ENCODE data around the gene FGD4. TPM values are rescaled to one million over a fixed set of nuclear protein-coding genes. Genes with fewer than 3 reads are reported as not detected.

Gene FGD4
- total and polyA plus RNA-seq, 9 of the 15 experiments (the other 6 are each of a cell fraction or from before 2014, with no cell fraction given): 0.05 to 0.51 (median 0.27) TPM

GRCh38 chr12:32407795-32408194 is 8.4 kb downstream of the FGD4 start:
- no peak overlapping the region for H3K4me2 ChIP-seq (ENCODE audit: insufficient read depth, low read length)
- no peaks in the 10 kb centered on the region for H3K36me3 ChIP-seq (ENCODE audit: control insufficient read depth, insufficient read depth, low read length)
- BruUV-seq (replicated peaks): no TSS peak
- ATAC-seq (no peak), FAIRE-seq (no peak), DNase-seq (ENCODE audit: extremely low read depth in 1 of 4, low spot score in 3 of 4) (no peak)
- no peak overlapping the region for H3K4me3 ChIP-seq
- in situ Hi-C loops (cut with MboI) (no loop called here), intact Hi-C loops (cut with micrococcal nuclease) (no loop called here)
- CTCF ChIA-PET (ENCODE audit: low intra/inter-chr PET ratio): interaction anchor here (0.6 kb wide), 2 partner anchors 8 to 23 kb away, joined by 3 read pairs; no protein-coding TSS in a partner anchor
- no peaks in the 10 kb centered on the region for H3K9me3 ChIP-seq (replicated peaks; ENCODE audit: control insufficient read depth, insufficient read depth, low read depth, low read length)
- no peaks in the 10 kb centered on the region for H3K79me2 ChIP-seq (ENCODE audit: control insufficient read depth, insufficient read depth, low read length)
- WGBS (ENCODE audit: insufficient coverage, low coverage, missing lambda C conversion rate): 32% methylated on average over 3 of the region's 3 CpGs
- no peaks in the 10 kb centered on the region for H3K4me1 ChIP-seq (replicated peaks in 1 of 2; ENCODE audit: control insufficient read depth in 2 of 2, insufficient read depth in 2 of 2, low read length in 2 of 2)
- H3K27ac ChIP-seq (ENCODE audit: extremely low read depth, low read depth, low read length): no peak overlapping the region
- no peak overlapping the region for H2AFZ ChIP-seq (ENCODE audit: low read depth, low read length)
- POLR2A ChIA-PET: interaction anchor here (1.7 kb wide), 1 partner anchor 8 kb away, joined by 4 read pairs; the partner anchor contains the start of gene FGD4
- 0 out of 2 replicates have a peak, but pooled peaks cover 6% of the 10 kb centered on the region for H4K20me1 ChIP-seq (replicated peaks; ENCODE audit: control insufficient read depth, insufficient read depth, low read length)
- peaks cover 18 to 38% of the 10 kb centered on the region in 2 experiments; a peak in 4 of 5 replicates for H3K27me3 ChIP-seq (ENCODE audit: control insufficient read depth in 2 of 2, insufficient read depth in 2 of 2, low read length in 2 of 2)
- no peak overlapping the region for H3K9ac ChIP-seq (ENCODE audit: insufficient read depth in 1 of 2, low read depth in 2 of 2, low read length in 2 of 2)
- H3K9me1 ChIP-seq (ENCODE audit: control insufficient read depth, insufficient read depth, low read length): no peaks in the 10 kb centered on the region
- TF ChIP-seq, protein P1, sequence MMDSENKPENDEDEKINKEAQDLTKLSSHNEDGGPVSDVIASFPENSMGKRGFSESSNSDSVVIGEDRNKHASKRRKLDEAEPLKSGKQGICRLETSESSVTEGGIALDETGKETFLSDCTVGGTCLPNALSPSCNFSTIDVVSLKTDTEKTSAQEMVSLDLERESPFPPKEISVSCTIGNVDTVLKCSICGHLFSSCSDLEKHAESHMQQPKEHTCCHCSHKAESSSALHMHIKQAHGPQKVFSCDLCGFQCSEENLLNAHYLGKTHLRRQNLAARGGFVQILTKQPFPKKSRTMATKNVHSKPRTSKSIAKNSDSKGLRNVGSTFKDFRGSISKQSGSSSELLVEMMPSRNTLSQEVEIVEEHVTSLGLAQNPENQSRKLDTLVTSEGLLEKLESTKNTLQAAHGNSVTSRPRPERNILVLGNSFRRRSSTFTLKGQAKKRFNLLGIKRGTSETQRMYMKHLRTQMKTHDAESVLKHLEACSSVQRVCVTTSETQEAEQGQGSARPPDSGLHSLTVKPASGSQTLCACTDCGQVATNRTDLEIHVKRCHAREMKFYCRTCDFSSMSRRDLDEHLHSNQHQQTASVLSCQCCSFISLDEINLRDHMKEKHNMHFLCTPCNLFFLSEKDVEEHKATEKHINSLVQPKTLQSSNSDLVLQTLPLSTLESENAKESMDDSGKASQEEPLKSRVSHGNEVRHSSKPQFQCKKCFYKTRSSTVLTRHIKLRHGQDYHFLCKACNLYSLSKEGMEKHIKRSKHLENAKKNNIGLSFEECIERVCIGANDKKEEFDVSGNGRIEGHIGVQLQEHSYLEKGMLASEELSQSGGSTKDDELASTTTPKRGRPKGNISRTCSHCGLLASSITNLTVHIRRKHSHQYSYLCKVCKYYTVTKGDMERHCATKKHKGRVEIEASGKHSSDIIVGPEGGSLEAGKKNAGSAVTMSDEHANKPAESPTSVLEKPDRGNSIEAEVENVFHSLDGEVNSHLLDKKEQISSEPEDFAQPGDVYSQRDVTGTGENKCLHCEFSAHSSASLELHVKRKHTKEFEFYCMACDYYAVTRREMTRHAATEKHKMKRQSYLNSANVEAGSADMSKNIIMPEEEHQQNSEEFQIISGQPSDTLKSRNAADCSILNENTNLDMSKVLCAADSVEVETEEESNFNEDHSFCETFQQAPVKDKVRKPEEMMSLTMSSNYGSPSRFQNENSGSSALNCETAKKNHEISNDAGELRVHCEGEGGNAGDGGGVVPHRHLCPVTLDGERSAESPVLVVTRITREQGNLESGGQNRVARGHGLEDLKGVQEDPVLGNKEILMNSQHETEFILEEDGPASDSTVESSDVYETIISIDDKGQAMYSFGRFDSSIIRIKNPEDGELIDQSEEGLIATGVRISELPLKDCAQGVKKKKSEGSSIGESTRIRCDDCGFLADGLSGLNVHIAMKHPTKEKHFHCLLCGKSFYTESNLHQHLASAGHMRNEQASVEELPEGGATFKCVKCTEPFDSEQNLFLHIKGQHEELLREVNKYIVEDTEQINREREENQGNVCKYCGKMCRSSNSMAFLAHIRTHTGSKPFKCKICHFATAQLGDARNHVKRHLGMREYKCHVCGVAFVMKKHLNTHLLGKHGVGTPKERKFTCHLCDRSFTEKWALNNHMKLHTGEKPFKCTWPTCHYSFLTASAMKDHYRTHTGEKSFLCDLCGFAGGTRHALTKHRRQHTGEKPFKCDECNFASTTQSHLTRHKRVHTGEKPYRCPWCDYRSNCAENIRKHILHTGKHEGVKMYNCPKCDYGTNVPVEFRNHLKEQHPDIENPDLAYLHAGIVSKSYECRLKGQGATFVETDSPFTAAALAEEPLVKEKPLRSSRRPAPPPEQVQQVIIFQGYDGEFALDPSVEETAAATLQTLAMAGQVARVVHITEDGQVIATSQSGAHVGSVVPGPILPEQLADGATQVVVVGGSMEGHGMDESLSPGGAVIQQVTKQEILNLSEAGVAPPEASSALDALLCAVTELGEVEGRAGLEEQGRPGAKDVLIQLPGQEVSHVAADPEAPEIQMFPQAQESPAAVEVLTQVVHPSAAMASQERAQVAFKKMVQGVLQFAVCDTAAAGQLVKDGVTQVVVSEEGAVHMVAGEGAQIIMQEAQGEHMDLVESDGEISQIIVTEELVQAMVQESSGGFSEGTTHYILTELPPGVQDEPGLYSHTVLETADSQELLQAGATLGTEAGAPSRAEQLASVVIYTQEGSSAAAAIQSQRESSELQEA (IDR thresholded peaks at IDR 0.05; ENCODE audit: low read depth): no peak
- TF ChIP-seq HCFC1 (IDR thresholded peaks at IDR 0.05; ENCODE audit: low read depth, low read length): no peak
- TF ChIP-seq JUND (IDR thresholded peaks at IDR 0.05; ENCODE audit: borderline replicate concordance, low read depth, low read length): no peak
- TF ChIP-seq JUND (tag; IDR thresholded peaks at IDR 0.05; ENCODE audit: borderline replicate concordance, low read depth, low read length): no peak
- no peak for TF ChIP-seq RNF2 (IDR thresholded peaks at IDR 0.05)
- TF ChIP-seq ETV6 (IDR thresholded peaks at IDR 0.05; ENCODE audit: borderline replicate concordance in 1 of 2, low read depth in 2 of 2, low read length in 1 of 2): no peak
- no peak for TF ChIP-seq ETV6 (CRISPR knock-in tag; IDR thresholded peaks at IDR 0.05; ENCODE audit: borderline replicate concordance)
- no peak for TF ChIP-seq NCOA1 (IDR thresholded peaks at IDR 0.05; ENCODE audit: low read depth)
- no peak for TF ChIP-seq MCM5 (IDR thresholded peaks at IDR 0.05; ENCODE audit: low read depth)
- TF ChIP-seq, protein P2, sequence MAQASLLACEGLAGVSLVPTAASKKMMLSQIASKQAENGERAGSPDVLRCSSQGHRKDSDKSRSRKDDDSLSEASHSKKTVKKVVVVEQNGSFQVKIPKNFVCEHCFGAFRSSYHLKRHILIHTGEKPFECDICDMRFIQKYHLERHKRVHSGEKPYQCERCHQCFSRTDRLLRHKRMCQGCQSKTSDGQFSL (CRISPR knock-in tag; IDR thresholded peaks at IDR 0.05): no peak
- TF ChIP-seq, protein P2 (tag; IDR thresholded peaks at IDR 0.05): no peak
- no peak for TF ChIP-seq BACH1 (tag; IDR thresholded peaks at IDR 0.05)
- TF ChIP-seq NFATC3 (IDR thresholded peaks at IDR 0.05): no peak
- TF ChIP-seq ZEB2 (IDR thresholded peaks at IDR 0.05): no peak
- no peak for TF ChIP-seq MEIS2 (IDR thresholded peaks at IDR 0.05; ENCODE audit: partially characterized antibody)

Data from K562 (cell line).